Parathyroid adenoma (tissue), 2 donors: Measurements from ENCODE around the gene ECSCR.

Source experiments
- H2AFZ ChIP-seq: fragments of 300-600 bp; sonication (generic); one replicate; pipeline ENCODE4 v1.7.0; 2017; ENCODE audit warnings: antibody characterized with exemption, mild to moderate bottlenecking
- H3K27ac ChIP-seq: fragments of 300-600 bp; sonication (generic); one replicate; pipeline ENCODE4 v1.7.0; 2017
- H3K27me3 ChIP-seq: fragments of 300-600 bp; sonication (generic); one replicate; pipeline ENCODE4 v1.7.0; 2017; ENCODE audit warnings: low read length; ENCODE audit not compliant: control insufficient read depth, insufficient read depth
- H3K36me3 ChIP-seq: fragments of 300-600 bp; sonication (generic); one replicate; pipeline ENCODE4 v1.7.0; 2017; ENCODE audit warnings: low read length; ENCODE audit not compliant: control insufficient read depth, insufficient read depth
- H3K4me1 ChIP-seq: fragments of 300-600 bp; sonication (generic); one replicate; pipeline ENCODE4 v1.7.0; 2017; ENCODE audit warnings: control low read depth
- H3K4me2 ChIP-seq: fragments of 300-600 bp; sonication (generic); one replicate; pipeline ENCODE4 v1.7.0; 2017; ENCODE audit warnings: low read length
- H3K4me3 ChIP-seq: fragments of 300-600 bp; sonication (generic); one replicate; pipeline ENCODE4 v1.7.0; 2017; ENCODE audit warnings: low read depth, low read length
- H3K79me2 ChIP-seq: fragments of 300-600 bp; sonication (generic); one replicate; pipeline ENCODE4 v1.7.0; 2017; ENCODE audit warnings: control low read depth
- H3K9ac ChIP-seq: fragments of 300-600 bp; sonication (generic); one replicate; pipeline ENCODE4 v1.7.0; 2017; ENCODE audit warnings: mild to moderate bottlenecking
- H3K9me3 ChIP-seq: fragments of 300-600 bp; sonication (generic); one replicate; pipeline ENCODE4 v1.7.0; 2017; ENCODE audit warnings: low read length; ENCODE audit not compliant: control insufficient read depth
- TF ChIP-seq, protein P1 (sequence below): fragments of 300-600 bp; sonication (generic); IDR thresholded peaks from one replicate; pipeline ENCODE4 v1.7.0; 2017; ENCODE audit warnings: antibody characterized with exemption, mild to moderate bottlenecking
- donor health status: primary hyperparathyroidism.

The ECSCR gene

DNA sequence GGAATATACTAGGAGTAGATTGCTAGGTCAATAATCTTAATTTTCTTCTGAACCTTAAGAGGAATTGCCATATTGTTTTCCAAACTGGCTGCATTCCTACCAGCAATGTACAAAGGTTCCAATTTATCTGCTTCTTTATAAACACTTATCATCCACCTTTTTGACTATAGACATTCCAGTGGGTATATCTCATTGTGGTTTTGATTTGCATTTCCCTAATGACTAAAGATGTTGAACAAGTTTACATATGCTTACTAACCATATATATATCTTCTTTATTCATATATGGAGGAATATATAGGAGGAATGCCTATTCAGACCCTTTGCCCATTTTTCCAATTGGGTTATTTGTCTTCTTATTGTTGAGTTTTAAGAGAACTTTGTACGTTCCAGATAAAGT lies 30.8 kb downstream of the ECSCR start:
- Histone ChIP-seq H3K9me3 (no peaks in the 10 kb centered on the region), H3K4me1 (no peaks in the 10 kb centered on the region), H3K27ac (no peak overlapping the region), H3K36me3 (no peaks in the 10 kb centered on the region), H3K4me2 (no peak overlapping the region), H3K79me2 (no peaks in the 10 kb centered on the region), H2AFZ (no peak overlapping the region), H3K4me3 (no peak overlapping the region), H3K9ac (no peak overlapping the region), H3K27me3 (no peaks in the 10 kb centered on the region)
- TF ChIP-seq, protein P1, sequence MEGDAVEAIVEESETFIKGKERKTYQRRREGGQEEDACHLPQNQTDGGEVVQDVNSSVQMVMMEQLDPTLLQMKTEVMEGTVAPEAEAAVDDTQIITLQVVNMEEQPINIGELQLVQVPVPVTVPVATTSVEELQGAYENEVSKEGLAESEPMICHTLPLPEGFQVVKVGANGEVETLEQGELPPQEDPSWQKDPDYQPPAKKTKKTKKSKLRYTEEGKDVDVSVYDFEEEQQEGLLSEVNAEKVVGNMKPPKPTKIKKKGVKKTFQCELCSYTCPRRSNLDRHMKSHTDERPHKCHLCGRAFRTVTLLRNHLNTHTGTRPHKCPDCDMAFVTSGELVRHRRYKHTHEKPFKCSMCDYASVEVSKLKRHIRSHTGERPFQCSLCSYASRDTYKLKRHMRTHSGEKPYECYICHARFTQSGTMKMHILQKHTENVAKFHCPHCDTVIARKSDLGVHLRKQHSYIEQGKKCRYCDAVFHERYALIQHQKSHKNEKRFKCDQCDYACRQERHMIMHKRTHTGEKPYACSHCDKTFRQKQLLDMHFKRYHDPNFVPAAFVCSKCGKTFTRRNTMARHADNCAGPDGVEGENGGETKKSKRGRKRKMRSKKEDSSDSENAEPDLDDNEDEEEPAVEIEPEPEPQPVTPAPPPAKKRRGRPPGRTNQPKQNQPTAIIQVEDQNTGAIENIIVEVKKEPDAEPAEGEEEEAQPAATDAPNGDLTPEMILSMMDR, result no peak

DNA sequence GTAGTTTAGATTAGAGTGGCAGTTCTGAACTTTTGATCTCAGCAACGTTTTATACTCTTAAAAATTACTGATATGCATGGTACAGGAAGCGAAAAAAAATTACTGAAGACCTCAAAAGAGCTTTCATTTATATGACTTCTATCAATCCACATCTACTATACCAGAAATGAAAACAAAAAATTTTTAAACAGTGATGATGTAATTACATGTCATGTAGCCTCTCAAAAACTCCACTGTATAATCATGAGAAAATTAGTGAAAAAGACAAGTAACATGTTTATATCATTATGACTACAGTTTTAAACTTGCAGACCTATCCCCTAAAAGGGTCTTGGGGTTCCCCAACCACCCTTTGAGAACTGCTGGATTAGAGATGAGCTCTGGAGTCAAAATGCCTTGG lies 32.5 kb downstream of the ECSCR start:
- Histone ChIP-seq H3K27ac (no peak overlapping the region), H3K9me3 (no peaks in the 10 kb centered on the region), H3K36me3 (no peaks in the 10 kb centered on the region), H3K4me1 (no peaks in the 10 kb centered on the region), H3K79me2 (no peaks in the 10 kb centered on the region), H3K9ac (no peak overlapping the region), H3K27me3 (no peaks in the 10 kb centered on the region), H3K4me3 (no peak overlapping the region), H3K4me2 (no peak overlapping the region), H2AFZ (no peak overlapping the region)
- TF ChIP-seq, protein P1, result no peak

DNA sequence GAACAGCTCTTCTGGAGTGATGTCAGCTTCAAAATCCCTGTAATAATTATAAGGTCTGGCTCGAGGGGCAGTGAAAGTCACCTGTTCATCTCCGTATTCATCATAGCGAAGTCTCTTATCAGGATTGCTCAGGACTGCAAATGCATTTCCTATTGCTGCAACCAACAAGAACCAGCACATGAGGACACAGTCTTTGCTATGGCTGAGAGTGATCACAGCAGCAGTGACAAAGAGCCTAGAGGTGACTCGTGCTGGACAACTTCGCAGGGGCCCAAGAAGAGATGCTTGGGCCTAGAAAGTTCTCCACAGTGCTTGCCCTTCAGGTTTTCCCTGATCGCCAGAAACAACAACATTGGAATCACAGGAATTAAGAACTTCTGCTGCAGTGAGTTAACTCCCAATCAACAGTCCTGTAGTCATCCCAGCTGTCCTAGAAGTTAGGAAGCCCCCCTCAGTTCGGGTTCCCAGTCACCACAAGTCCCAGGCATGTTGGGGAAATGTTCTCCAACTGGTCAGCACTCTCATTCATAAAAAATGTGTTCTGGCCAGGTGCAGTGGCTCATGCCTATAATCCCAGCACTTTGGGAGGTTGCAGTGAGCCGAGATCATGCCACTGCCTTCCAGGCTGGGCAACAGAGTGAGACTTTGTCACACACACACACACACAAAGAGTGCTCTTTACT lies 36.2 kb downstream of the ECSCR start:
- Histone ChIP-seq H3K9ac (no peak overlapping the region), H3K4me3 (no peak overlapping the region), H2AFZ (no peak overlapping the region), H3K27ac (no peak overlapping the region), H3K27me3 (no peaks in the 10 kb centered on the region), H3K9me3 (no peaks in the 10 kb centered on the region), H3K4me1 (no peaks in the 10 kb centered on the region), H3K36me3 (no peaks in the 10 kb centered on the region), H3K79me2 (no peaks in the 10 kb centered on the region), H3K4me2 (no peak overlapping the region)
- TF ChIP-seq, protein P1, result no peak

DNA sequence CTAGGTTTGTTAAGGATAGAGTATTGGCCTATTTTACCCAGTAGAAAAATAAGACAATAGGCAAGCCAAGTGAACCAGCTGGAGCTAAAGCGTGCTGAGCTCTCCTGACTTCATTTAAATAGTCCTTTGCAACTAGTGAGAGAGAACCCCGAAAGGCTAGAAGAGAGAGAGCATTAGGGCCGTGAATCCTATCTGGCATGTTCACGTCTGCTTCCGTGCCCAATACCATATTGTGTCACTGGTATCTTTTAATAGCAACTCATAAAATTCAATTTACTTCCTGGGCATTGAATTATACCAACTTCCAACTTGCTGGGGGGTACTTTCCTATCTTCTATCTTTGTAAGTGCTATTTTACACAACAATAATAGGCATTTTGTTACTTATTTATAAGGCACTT lies 37.0 kb downstream of the ECSCR start:
- H3K9me3 ChIP-seq, result no peaks in the 10 kb centered on the region
- H3K36me3 ChIP-seq, result no peaks in the 10 kb centered on the region
- H2AFZ ChIP-seq, result no peak overlapping the region
- no peak overlapping the region for H3K4me3 ChIP-seq
- H3K27me3 ChIP-seq, result no peaks in the 10 kb centered on the region
- H3K9ac ChIP-seq, result no peak overlapping the region
- no peaks in the 10 kb centered on the region for H3K4me1 ChIP-seq
- H3K79me2 ChIP-seq, result no peaks in the 10 kb centered on the region
- TF ChIP-seq, protein P1, result no peak
- no peak overlapping the region for H3K27ac ChIP-seq
- H3K4me2 ChIP-seq, result no peak overlapping the region

DNA sequence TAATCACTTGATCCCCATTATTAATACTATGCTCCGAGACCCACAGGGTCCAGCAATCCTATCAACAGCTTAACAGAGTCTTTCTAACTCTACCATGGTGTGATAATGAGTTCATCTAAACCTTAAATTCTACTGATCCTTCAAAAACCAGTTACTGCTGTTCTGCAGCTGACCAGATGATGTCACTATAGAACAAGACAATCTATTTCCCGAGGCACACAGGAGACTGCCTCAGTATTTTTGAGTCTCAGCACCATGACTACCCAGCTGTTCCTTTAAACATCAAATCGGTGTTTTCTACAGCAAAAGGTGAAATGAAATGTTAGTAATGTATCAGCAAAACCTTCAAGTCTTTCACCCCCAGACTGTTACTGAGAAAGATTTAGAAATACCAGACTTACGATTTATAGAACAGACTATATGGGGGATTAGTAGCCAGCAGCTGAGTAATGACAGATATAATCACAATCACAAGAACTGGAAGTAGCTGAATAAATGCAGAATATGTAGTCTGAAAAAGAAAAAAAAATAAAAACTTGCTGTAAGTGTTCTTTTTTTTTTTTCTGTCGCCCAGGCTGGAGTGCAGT lies 40.1 kb downstream of the ECSCR start:
- Histone ChIP-seq H3K36me3 (no peaks in the 10 kb centered on the region), H3K79me2 (no peaks in the 10 kb centered on the region), H2AFZ (no peak overlapping the region), H3K4me2 (no peak overlapping the region), H3K9me3 (no peaks in the 10 kb centered on the region), H3K4me1 (no peaks in the 10 kb centered on the region), H3K27me3 (no peaks in the 10 kb centered on the region), H3K27ac (no peak overlapping the region), H3K9ac (no peak overlapping the region), H3K4me3 (no peak overlapping the region)
- TF ChIP-seq, protein P1, result peak; percentile 87
